ENCODE measurements around the gene OR11A1.

Gene OR11A1

GRCh38 chr6:29500594-29500993, 43.7 kb upstream of the OR11A1 start:
- H3K27ac ChIP-seq = no peak overlapping the region
- no peak overlapping the region for H3K4me3 ChIP-seq
- TF ChIP-seq CTCF (IDR thresholded peaks at IDR 0.05) = no peak
- no peak for DNase-seq (ENCODE audit: low spot score)

GRCh38 chr6:29499704-29500103, 42.8 kb upstream of the OR11A1 start:
- no peak for DNase-seq (ENCODE audit: low spot score)
- H3K27ac ChIP-seq = no peak overlapping the region
- no peak overlapping the region for H3K4me3 ChIP-seq
- TF ChIP-seq CTCF (IDR thresholded peaks at IDR 0.05) = no peak

- Histone ChIP-seq H3K27ac (no peak overlapping the region), H3K4me3 (no peak overlapping the region)
- TF ChIP-seq CTCF (IDR thresholded peaks at IDR 0.05) = no peak
- DNase-seq (ENCODE audit: low spot score) = no peak
These were observed 40.1 kb upstream of the OR11A1 start for GRCh38 chr6:29496961-29497360.

GRCh38 chr6:29495571-29495970, 38.7 kb upstream of the OR11A1 start:
- no peak for TF ChIP-seq CTCF (IDR thresholded peaks at IDR 0.05)
- Histone ChIP-seq H3K4me3 (no peak overlapping the region), H3K27ac (no peak overlapping the region)
- DNase-seq (ENCODE audit: low spot score) = no peak

- TF ChIP-seq CTCF (IDR thresholded peaks at IDR 0.05) = no peak
- DNase-seq (ENCODE audit: low spot score) = no peak
- H3K27ac ChIP-seq = no peak overlapping the region
- H3K4me3 ChIP-seq = no peak overlapping the region
These were observed 37.3 kb upstream of the OR11A1 start for GRCh38 chr6:29494131-29494530.

- TF ChIP-seq CTCF (IDR thresholded peaks at IDR 0.05) = no peak
- Histone ChIP-seq H3K27ac (no peak overlapping the region), H3K4me3 (no peak overlapping the region)
- no peak for DNase-seq (ENCODE audit: low spot score)
These were observed 36.4 kb upstream of the OR11A1 start for GRCh38 chr6:29493261-29493660.

GRCh38 chr6:29491574-29491973, 34.7 kb upstream of the OR11A1 start:
- no peak overlapping the region for H3K4me3 ChIP-seq
- H3K27ac ChIP-seq = no peak overlapping the region
- TF ChIP-seq CTCF (IDR thresholded peaks at IDR 0.05) = no peak
- DNase-seq (ENCODE audit: low spot score) = no peak

Measured in coronary artery (tissue), 2 donors.